NB4 (cell line): Measurements from ENCODE around the gene HS3ST1.

Experiments
- CTCF ChIP-seq: IDR thresholded peaks from one replicate; pipeline ENCODE4 v1.5.1; 2012; ENCODE audit warnings: low read depth, low read length
- POLR2A ChIP-seq: IDR thresholded peaks from 2 replicates; pipeline ENCODE4 v1.6.1; 2011; ENCODE audit warnings: mild to moderate bottlenecking; ENCODE audit not compliant: insufficient read length; ENCODE audit errors: extremely low read depth
- TF ChIP-seq, protein P1 (sequence below): IDR thresholded peaks from 2 replicates; pipeline ENCODE4 v1.6.1; 2011; ENCODE audit warnings: low read depth, low read length

GRCh38 chr4:11467931-11468330 is 39.2 kb upstream of the HS3ST1 start:
- TF ChIP-seq CTCF (no peak), POLR2A (no peak)
- TF ChIP-seq, protein P1, sequence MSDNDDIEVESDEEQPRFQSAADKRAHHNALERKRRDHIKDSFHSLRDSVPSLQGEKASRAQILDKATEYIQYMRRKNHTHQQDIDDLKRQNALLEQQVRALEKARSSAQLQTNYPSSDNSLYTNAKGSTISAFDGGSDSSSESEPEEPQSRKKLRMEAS: no peak
